HG03139 (cell line): ENCODE data around the gene MACROH2A2.
"Not testable (repeated sequence)": the region's sequence is repeated elsewhere in the genome, so short reads cannot be mapped to it uniquely, and the experiment has no call there.

Source experiments
- ATAC-seq: cut with Tn5 transposase; IDR thresholded peaks from one replicate; pipeline ENCODE4 v1.9.1; 2021; ENCODE audit not compliant: unreplicated experiment

The MACROH2A2 gene

DNA sequence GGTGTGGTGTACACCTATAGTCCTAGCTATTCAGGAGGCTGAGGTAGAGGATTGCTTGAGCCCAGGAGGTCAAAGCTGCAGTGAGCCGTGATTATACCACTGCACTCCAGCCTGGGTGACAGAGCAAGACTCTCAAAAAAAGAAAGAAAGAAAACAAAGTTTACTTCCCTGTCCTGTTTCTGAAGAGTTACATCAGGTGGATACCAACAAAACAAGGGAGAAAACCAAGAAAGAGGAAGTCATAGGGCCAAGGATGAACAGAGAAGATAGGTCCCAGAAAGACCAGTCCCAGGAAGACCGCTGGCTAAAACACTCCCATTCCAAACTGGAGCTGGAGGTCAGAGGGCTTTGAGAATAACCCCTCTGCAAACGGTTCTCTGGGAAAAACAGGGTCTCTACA is 13.5 kb downstream of the MACROH2A2 start:
- no peak for ATAC-seq

DNA sequence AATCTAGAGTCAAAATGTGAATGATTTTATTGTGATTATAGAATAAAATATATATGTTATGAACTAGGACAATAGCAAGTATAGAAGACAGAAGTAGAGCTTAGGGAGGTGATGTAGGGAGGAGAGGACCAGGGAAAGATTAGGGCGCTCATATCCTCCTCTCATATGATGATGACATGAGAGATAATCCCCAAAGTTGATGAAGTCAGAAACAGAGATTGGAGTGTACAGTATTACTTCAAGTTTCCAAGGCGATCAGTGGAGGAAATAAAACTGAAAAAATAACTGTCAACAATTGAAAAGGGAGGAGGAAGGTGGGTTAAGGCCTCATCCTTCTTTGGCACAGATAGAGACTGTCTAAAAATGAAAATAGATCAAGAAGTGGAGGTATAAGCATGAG is 14.9 kb downstream of the MACROH2A2 start:
- no peak for ATAC-seq

DNA sequence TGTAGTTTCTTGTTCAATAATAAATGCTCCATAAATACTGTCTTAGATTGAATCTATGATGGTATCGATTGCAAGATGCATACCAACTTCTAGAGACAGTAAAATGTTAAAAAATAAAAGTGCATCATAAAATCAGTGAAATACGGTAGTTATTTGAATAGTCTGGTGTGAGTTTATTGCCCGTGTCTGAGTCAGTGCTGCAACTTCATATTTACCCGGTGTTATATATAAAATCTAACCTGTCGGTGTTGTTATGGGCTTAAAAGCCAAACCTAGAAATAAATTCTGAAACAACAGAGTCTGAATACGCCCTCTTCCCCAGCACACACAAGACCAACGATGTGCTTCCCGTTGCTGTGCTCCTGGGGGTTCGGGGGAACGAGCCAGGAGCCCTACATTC is 16.3 kb downstream of the MACROH2A2 start:
- ATAC-seq, result no peak

- ATAC-seq, result no peak
Measured at GRCh38 chr10:70069346-70069745, 16.7 kb downstream of the MACROH2A2 start.

- ATAC-seq, result no peak
Measured at GRCh38 chr10:70070834-70071233, 18.2 kb downstream of the MACROH2A2 start.

GRCh38 chr10:70074165-70074564 is 21.5 kb downstream of the MACROH2A2 start:
- no peak for ATAC-seq

DNA sequence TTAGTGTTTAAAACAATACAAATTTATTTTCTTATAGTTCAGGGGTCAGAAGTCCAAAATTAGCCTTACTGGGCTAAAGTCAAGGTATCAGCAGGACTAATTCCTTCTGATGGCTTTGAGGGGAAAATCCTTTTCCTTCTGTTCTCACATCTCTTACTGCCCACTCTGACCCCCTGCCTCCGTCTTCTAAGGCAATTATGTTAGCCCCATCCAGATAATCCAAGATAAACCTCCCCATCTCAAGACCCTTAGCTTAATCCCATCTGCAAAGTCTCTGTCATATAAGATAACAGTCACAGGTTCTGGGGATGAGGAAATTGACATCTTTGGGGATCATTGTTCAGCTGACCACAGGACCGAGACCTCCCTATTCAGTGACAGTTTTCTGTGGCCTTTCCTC is 22.3 kb downstream of the MACROH2A2 start:
- no peak for ATAC-seq

GRCh38 chr10:70078329-70078728 is 25.7 kb downstream of the MACROH2A2 start:
- ATAC-seq, result no peak

- no peak for ATAC-seq
Measured at GRCh38 chr10:70078937-70079336, 26.3 kb downstream of the MACROH2A2 start.

DNA sequence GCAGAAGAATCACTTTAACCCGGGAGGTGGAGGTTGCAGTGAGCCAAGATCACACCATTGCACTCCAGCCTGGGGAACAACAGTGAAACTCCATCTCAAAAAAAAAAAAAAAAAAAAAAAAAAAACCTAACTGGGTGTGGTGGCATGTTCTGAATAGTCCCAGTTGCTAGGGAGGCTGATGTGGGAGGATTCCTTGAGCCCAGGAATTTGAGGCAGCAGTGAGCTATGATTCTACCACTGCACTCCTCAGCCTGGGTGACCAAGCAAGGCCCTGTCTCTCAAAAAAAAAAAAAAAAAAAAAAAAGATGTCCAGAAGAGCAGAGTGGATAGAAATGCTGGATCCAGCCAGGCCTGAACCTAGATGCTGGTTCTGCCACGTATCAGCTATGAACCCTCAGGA is 28.1 kb downstream of the MACROH2A2 start:
- ATAC-seq, result not testable (repeated sequence)

- no peak for ATAC-seq
Measured at GRCh38 chr10:70084189-70084588, 31.5 kb downstream of the MACROH2A2 start.

DNA sequence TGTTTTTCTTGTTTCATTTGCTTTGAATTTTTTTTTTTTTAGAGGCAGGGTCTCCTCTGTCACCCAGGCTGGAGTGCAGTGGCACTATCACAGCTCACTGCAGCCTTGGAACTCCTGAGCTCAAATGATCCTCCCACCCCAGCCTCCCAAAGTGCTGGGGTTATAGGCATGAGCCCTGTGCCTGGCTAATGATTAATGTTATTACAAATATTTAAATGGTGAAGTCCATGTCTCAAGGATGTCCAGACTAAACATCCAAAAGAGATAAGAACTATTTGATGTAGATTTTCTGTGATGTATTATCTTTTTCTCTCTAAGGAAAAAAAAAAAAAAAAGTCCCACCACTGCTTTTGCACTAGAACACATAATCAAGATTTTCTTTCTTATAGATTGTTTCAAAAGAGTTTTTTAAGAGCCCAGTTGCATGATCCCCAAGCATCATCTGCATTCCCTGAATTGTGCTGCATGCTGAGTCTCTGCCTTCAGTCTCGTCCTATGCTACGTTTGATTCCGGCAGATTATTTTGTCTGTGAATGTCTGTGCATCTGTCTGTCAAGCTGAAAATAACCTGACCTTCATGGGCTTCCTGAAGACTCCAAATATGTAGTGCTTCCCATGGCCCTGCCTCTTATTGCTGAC is 33.4 kb downstream of the MACROH2A2 start:
- ATAC-seq, result no peak

DNA sequence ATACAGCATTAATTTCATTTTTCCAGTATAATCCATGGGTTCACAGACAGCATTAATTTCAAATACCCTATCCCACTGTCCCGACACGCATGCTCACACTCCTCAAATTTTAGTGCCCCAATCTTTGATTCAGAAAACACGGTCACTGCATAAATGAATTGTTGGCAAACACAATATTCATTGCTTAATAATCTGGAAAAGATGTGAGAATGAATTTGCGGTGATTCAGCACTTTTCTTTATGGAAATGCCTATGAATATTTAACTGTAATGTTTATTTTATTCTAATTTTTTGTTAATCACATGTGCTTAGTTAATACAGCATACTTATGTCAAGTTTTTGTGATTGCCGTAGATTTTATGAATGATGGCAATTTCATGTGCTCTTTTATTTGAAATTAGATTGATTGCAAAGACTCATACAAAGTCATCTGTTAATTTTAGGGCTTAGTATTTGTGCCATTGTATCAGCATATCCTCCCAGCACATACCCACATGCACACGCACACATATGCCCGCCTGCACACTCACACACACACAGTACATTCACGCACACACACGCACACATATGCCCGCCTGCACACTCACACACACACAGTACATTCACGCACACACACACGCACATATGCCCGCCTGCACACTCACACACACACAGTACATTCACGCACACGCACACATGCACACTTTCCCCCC is 35.1 kb downstream of the MACROH2A2 start:
- ATAC-seq, result no peak

- ATAC-seq, result no peak
Measured at GRCh38 chr10:70088308-70088698, 35.7 kb downstream of the MACROH2A2 start.

- ATAC-seq, result no peak
Measured at GRCh38 chr10:70090013-70090412, 37.4 kb downstream of the MACROH2A2 start.

GRCh38 chr10:70090951-70091350 is 38.3 kb downstream of the MACROH2A2 start:
- ATAC-seq, result no peak

DNA sequence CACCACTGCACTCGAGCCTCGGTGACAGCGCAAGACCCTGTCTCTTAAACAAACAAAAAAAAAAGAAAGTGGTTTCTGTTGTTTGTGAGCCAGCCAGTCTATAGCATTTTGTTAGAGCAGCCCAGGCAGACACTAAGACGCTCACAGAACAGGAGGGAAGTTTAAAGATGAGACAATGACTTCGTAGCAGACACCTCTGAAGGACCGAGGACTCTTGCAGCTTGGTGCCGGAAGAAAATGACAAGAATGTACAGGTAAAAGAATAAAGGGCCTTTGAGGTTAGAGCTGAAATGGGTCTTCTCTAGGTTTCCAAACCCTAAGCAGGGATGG is 39.7 kb downstream of the MACROH2A2 start:
- no peak for ATAC-seq

- ATAC-seq, result no peak
Measured at GRCh38 chr10:70093335-70093944, 40.8 kb downstream of the MACROH2A2 start.

- ATAC-seq, result no peak
Measured at GRCh38 chr10:70094250-70094649, 41.6 kb downstream of the MACROH2A2 start.

DNA sequence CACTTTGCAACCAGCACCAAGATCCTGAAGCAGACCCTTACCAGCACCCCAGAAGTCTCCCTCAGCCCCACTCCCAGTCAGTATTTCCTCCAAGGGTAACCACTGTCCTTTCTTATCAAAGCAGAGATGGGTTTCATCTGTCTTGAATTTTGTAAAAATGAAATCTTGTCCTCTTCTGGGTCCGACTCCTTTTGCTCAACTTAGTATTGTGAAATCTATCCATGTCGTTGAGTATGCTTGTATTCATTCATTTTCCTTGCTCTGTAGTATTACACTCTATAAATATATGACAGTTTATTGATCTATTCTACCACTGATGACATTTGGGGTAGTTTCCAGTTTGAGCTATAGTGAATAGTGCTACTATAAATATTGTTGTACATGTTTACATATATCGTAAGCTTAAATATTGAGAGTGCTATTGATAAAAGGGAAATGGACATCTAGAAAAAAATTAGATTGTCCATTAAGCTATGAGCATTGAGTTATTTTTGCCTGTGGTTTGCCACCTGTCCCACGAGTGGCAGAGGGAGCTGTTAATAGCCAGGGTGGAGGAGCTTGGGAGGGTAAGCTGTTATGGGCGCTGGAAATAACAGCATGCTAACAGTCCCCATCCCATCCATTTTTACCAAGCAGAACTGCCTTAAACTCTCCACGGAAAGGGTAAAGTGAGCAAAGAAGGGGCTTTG is 43.5 kb downstream of the MACROH2A2 start:
- no peak for ATAC-seq

- ATAC-seq, result no peak
Measured at GRCh38 chr10:70096705-70097420, 44.2 kb downstream of the MACROH2A2 start.
